Measurements from ENCODE around the gene PHLDB3.

DNA sequence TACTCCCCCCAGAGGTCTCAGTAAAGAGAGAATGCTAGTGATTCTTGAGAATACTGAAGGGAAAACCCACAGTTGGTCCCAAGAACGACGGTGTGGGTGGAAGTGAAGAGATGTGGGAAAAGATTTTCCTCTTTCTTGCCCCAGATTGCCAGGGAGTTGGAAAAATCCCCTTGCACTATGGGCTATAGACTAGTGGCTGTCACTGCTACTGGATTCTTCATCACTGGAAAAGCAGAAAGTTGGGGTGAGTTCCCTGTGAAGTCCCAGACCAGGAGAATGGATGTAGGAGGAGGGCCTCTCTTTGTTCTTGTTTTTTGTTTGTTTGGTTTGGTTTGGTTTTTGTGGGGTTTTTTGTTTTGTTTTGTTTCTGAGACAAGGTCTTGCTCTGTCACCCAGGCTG lies 50.5 kb downstream of the PHLDB3 start:
- TF ChIP-seq, protein P1, sequence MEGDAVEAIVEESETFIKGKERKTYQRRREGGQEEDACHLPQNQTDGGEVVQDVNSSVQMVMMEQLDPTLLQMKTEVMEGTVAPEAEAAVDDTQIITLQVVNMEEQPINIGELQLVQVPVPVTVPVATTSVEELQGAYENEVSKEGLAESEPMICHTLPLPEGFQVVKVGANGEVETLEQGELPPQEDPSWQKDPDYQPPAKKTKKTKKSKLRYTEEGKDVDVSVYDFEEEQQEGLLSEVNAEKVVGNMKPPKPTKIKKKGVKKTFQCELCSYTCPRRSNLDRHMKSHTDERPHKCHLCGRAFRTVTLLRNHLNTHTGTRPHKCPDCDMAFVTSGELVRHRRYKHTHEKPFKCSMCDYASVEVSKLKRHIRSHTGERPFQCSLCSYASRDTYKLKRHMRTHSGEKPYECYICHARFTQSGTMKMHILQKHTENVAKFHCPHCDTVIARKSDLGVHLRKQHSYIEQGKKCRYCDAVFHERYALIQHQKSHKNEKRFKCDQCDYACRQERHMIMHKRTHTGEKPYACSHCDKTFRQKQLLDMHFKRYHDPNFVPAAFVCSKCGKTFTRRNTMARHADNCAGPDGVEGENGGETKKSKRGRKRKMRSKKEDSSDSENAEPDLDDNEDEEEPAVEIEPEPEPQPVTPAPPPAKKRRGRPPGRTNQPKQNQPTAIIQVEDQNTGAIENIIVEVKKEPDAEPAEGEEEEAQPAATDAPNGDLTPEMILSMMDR (conservative IDR thresholded peaks at IDR 0.05; ENCODE audit: low read depth, low read length), result no peak
- TF ChIP-seq EZH2 (IDR thresholded peaks at IDR 0.05; ENCODE audit: borderline replicate concordance, low read depth, low read length, poor library complexity, severe bottlenecking), result no peak

Measured in A673 (cell line).